Frontal cortex (tissue), 4 donors: Measurements from ENCODE around the gene SMIM38. TPM values are rescaled to one million over a fixed set of nuclear protein-coding genes. Genes with fewer than 3 reads are reported as not detected.
A peak's percentile ranks its signal among the peaks of the same experiment; 100 is the strongest.

Experiments
- DNase-seq, 2 donors: peaks; one replicate each; pipeline ENCODE4 v3.0.0; 2012; ENCODE audit warnings: low spot score in 2 of 2
- FAIRE-seq: peaks from 2 replicates; lab custom pipeline; 2012; peaks lifted over from hg19 to GRCh38; lab: Jason Lieb, UNC
- total RNA-seq: library from RNA; depleted of rRNA; stranded (reverse); fragments of >200 nt; gene quantifications from one replicate; pipeline ENCODE4 v1.2.3, GENCODE V29; 2014
- donor health status: control.
- donor health status: control.
- donor health status: control.

SMIM38 gene
- total RNA-seq, 1 donor from 2014 or later = 0.41 TPM

- FAIRE-seq (no peak), DNase-seq (peak; percentile 90 to 91)
Observed at GRCh38 chr11:69157156-69157821, 1.6 kb downstream of the SMIM38 start.

- FAIRE-seq (no peak), DNase-seq (no peak)
Observed at GRCh38 chr11:69157822-69158231, 2.1 kb downstream of the SMIM38 start.

- DNase-seq = peak in 1 of 2 donors; percentile 24
- no peak for FAIRE-seq
Observed at GRCh38 chr11:69158301-69159149, 2.8 kb downstream of the SMIM38 start.

- DNase-seq = no peak
- FAIRE-seq = no peak
Observed at GRCh38 chr11:69159150-69159852, 3.6 kb downstream of the SMIM38 start.

- DNase-seq (no peak), FAIRE-seq (no peak)
Observed at GRCh38 chr11:69160296-69161116, 4.8 kb downstream of the SMIM38 start.

GRCh38 chr11:69161117-69161407 is 5.3 kb downstream of the SMIM38 start:
- DNase-seq (no peak), FAIRE-seq (no peak)

GRCh38 chr11:69162505-69162904 is 6.8 kb downstream of the SMIM38 start:
- DNase-seq (no peak), FAIRE-seq (no peak)

- no peak for DNase-seq
- no peak for FAIRE-seq
Observed at GRCh38 chr11:69163842-69164241, 8.1 kb downstream of the SMIM38 start.

- no peak for DNase-seq
- no peak for FAIRE-seq
Observed at GRCh38 chr11:69164824-69165223, 9.1 kb downstream of the SMIM38 start.

GRCh38 chr11:69165775-69166174 is 10.0 kb downstream of the SMIM38 start:
- FAIRE-seq = no peak
- no peak for DNase-seq

GRCh38 chr11:69166218-69167115 is 10.7 kb downstream of the SMIM38 start:
- FAIRE-seq = no peak
- peak in 1 of 2 donors; percentile 76 for DNase-seq

- no peak for DNase-seq
- no peak for FAIRE-seq
Observed at GRCh38 chr11:69167130-69167915, 11.6 kb downstream of the SMIM38 start.

GRCh38 chr11:69167916-69168691 is 12.4 kb downstream of the SMIM38 start:
- FAIRE-seq (no peak), DNase-seq (no peak)

GRCh38 chr11:69169479-69169878 is 13.7 kb downstream of the SMIM38 start:
- DNase-seq (no peak), FAIRE-seq (no peak)

- DNase-seq = no peak
- no peak for FAIRE-seq
Observed at GRCh38 chr11:69170704-69171103, 15.0 kb downstream of the SMIM38 start.

GRCh38 chr11:69171476-69172240 is 15.9 kb downstream of the SMIM38 start:
- FAIRE-seq (no peak), DNase-seq (no peak)

GRCh38 chr11:69172674-69173073 is 16.9 kb downstream of the SMIM38 start:
- FAIRE-seq (no peak), DNase-seq (no peak)
